ENCODE data around the gene SIM1.
A peak's percentile ranks its signal among the peaks of the same experiment; 100 is the strongest.

Gene SIM1

GRCh38 chr6:100455230-100456124, 9.2 kb downstream of the SIM1 start:
- no peak overlapping the region for H4K5ac ChIP-seq (ENCODE audit: low read length)
- no peaks in the 10 kb centered on the region for H3K36me3 ChIP-seq (ENCODE audit: control insufficient read depth, insufficient read depth, low read length)
- peaks cover 89% of the 10 kb centered on the region for H3K27me3 ChIP-seq (ENCODE audit: insufficient read depth, low read length, poor library complexity)
- no peak overlapping the region for H3K23ac ChIP-seq (ENCODE audit: low read length)
- no peak overlapping the region for H3K18ac ChIP-seq (ENCODE audit: low read length)
- H2BK5ac ChIP-seq (ENCODE audit: low read length): no peak overlapping the region
- peaks cover 2% of the 10 kb centered on the region for H3K4me1 ChIP-seq (ENCODE audit: control insufficient read depth, low read depth, low read length)
- no peaks in the 10 kb centered on the region for H3K79me1 ChIP-seq (ENCODE audit: low read length)
- no peaks in the 10 kb centered on the region for H3K79me2 ChIP-seq (ENCODE audit: control insufficient read depth, insufficient read depth, low read length)
- H4K8ac ChIP-seq (ENCODE audit: low read depth, low read length): no peak overlapping the region
- no peak overlapping the region for H2BK120ac ChIP-seq (ENCODE audit: low read depth, low read length)
- H3K4me2 ChIP-seq (ENCODE audit: low read length): peak overlapping the region; percentile 52
- no peak overlapping the region for H3K4ac ChIP-seq (ENCODE audit: low read depth, low read length)
- no peak overlapping the region for H3K4me3 ChIP-seq (ENCODE audit: low read length)
- H3K56ac ChIP-seq (ENCODE audit: low read length): peak overlapping the region; percentile 42
- no CpG with 5 or more reads among the region's 54 CpGs for WGBS (ENCODE audit: extremely low coverage, insufficient coverage, low lambda C conversion rate)
- no peak overlapping the region for H2BK15ac ChIP-seq (replicated peaks; ENCODE audit: low read depth)
- H2AK5ac ChIP-seq (ENCODE audit: low read length): no peak overlapping the region
- no peak overlapping the region for H3K9ac ChIP-seq (ENCODE audit: low read length)
- H3K27ac ChIP-seq (ENCODE audit: low read depth, low read length): no peak overlapping the region
- peak; percentile 71 for DNase-seq

- H3K23ac ChIP-seq (ENCODE audit: low read length): no peak overlapping the region
- no peak overlapping the region for H2BK5ac ChIP-seq (ENCODE audit: low read length)
- H3K36me3 ChIP-seq (ENCODE audit: control insufficient read depth, insufficient read depth, low read length): no peaks in the 10 kb centered on the region
- H2BK120ac ChIP-seq (ENCODE audit: low read depth, low read length): no peak overlapping the region
- WGBS (ENCODE audit: extremely low coverage, insufficient coverage, low lambda C conversion rate): no CpG with 5 or more reads among the region's 14 CpGs
- no peak overlapping the region for H2AK5ac ChIP-seq (ENCODE audit: low read length)
- H3K4me2 ChIP-seq (ENCODE audit: low read length): no peak overlapping the region
- H3K56ac ChIP-seq (ENCODE audit: low read length): no peak overlapping the region
- no peak overlapping the region for H3K4me3 ChIP-seq (ENCODE audit: low read length)
- H3K18ac ChIP-seq (ENCODE audit: low read length): no peak overlapping the region
- peaks cover 2% of the 10 kb centered on the region for H3K4me1 ChIP-seq (ENCODE audit: control insufficient read depth, low read depth, low read length)
- peaks cover 95% of the 10 kb centered on the region for H3K27me3 ChIP-seq (ENCODE audit: insufficient read depth, low read length, poor library complexity)
- no peaks in the 10 kb centered on the region for H3K79me2 ChIP-seq (ENCODE audit: control insufficient read depth, insufficient read depth, low read length)
- no peak overlapping the region for H4K8ac ChIP-seq (ENCODE audit: low read depth, low read length)
- no peak overlapping the region for H3K9ac ChIP-seq (ENCODE audit: low read length)
- DNase-seq: peak; percentile 50
- H3K27ac ChIP-seq (ENCODE audit: low read depth, low read length): no peak overlapping the region
- H3K79me1 ChIP-seq (ENCODE audit: low read length): no peaks in the 10 kb centered on the region
- no peak overlapping the region for H3K4ac ChIP-seq (ENCODE audit: low read depth, low read length)
- H4K5ac ChIP-seq (ENCODE audit: low read length): no peak overlapping the region
- H2BK15ac ChIP-seq (replicated peaks; ENCODE audit: low read depth): no peak overlapping the region
Measured at GRCh38 chr6:100454551-100455229, 10.0 kb downstream of the SIM1 start.

- Histone ChIP-seq H4K8ac (ENCODE audit: low read depth, low read length) (no peak overlapping the region), H3K27ac (ENCODE audit: low read depth, low read length) (no peak overlapping the region), H3K4me2 (ENCODE audit: low read length) (no peak overlapping the region), H3K79me2 (ENCODE audit: control insufficient read depth, insufficient read depth, low read length) (no peaks in the 10 kb centered on the region), H3K36me3 (ENCODE audit: control insufficient read depth, insufficient read depth, low read length) (no peaks in the 10 kb centered on the region), H2BK15ac (replicated peaks; ENCODE audit: low read depth) (no peak overlapping the region), H3K23ac (ENCODE audit: low read length) (no peak overlapping the region), H3K79me1 (ENCODE audit: low read length) (no peaks in the 10 kb centered on the region), H3K4me1 (ENCODE audit: control insufficient read depth, low read depth, low read length) (peaks cover 2% of the 10 kb centered on the region), H4K5ac (ENCODE audit: low read length) (no peak overlapping the region), H2AK5ac (ENCODE audit: low read length) (no peak overlapping the region), H3K27me3 (ENCODE audit: insufficient read depth, low read length, poor library complexity) (peaks cover 98% of the 10 kb centered on the region), H3K18ac (ENCODE audit: low read length) (no peak overlapping the region), H3K56ac (ENCODE audit: low read length) (no peak overlapping the region), H3K9ac (ENCODE audit: low read length) (no peak overlapping the region), H2BK120ac (ENCODE audit: low read depth, low read length) (no peak overlapping the region), H2BK5ac (ENCODE audit: low read length) (no peak overlapping the region), H3K4me3 (ENCODE audit: low read length) (no peak overlapping the region), H3K4ac (ENCODE audit: low read depth, low read length) (no peak overlapping the region)
- WGBS (ENCODE audit: extremely low coverage, insufficient coverage, low lambda C conversion rate): no CpG with 5 or more reads among the region's 36 CpGs
- DNase-seq: peak; percentile 84
Measured at GRCh38 chr6:100453701-100454521, 10.8 kb downstream of the SIM1 start.

- Histone ChIP-seq H3K23ac (ENCODE audit: low read length) (no peak overlapping the region), H3K79me1 (ENCODE audit: low read length) (no peaks in the 10 kb centered on the region), H3K18ac (ENCODE audit: low read length) (no peak overlapping the region), H3K36me3 (ENCODE audit: control insufficient read depth, insufficient read depth, low read length) (no peaks in the 10 kb centered on the region), H3K4me3 (ENCODE audit: low read length) (no peak overlapping the region), H3K4ac (ENCODE audit: low read depth, low read length) (no peak overlapping the region), H3K56ac (ENCODE audit: low read length) (no peak overlapping the region), H3K79me2 (ENCODE audit: control insufficient read depth, insufficient read depth, low read length) (no peaks in the 10 kb centered on the region), H2AK5ac (ENCODE audit: low read length) (no peak overlapping the region), H3K4me2 (ENCODE audit: low read length) (no peak overlapping the region), H3K27me3 (ENCODE audit: insufficient read depth, low read length, poor library complexity) (peaks cover 98% of the 10 kb centered on the region), H2BK120ac (ENCODE audit: low read depth, low read length) (no peak overlapping the region), H3K4me1 (ENCODE audit: control insufficient read depth, low read depth, low read length) (peaks cover 6% of the 10 kb centered on the region), H2BK5ac (ENCODE audit: low read length) (no peak overlapping the region), H2BK15ac (replicated peaks; ENCODE audit: low read depth) (no peak overlapping the region), H3K9ac (ENCODE audit: low read length) (no peak overlapping the region), H3K27ac (ENCODE audit: low read depth, low read length) (no peak overlapping the region), H4K8ac (ENCODE audit: low read depth, low read length) (no peak overlapping the region), H4K5ac (ENCODE audit: low read length) (no peak overlapping the region)
- DNase-seq: no peak
- no CpG with 5 or more reads among the region's 3 CpGs for WGBS (ENCODE audit: extremely low coverage, insufficient coverage, low lambda C conversion rate)
Measured at GRCh38 chr6:100452998-100453397, 11.7 kb downstream of the SIM1 start.

- Histone ChIP-seq H3K79me2 (ENCODE audit: control insufficient read depth, insufficient read depth, low read length) (no peaks in the 10 kb centered on the region), H2BK120ac (ENCODE audit: low read depth, low read length) (no peak overlapping the region), H4K5ac (ENCODE audit: low read length) (no peak overlapping the region), H4K8ac (ENCODE audit: low read depth, low read length) (no peak overlapping the region), H3K9ac (ENCODE audit: low read length) (no peak overlapping the region), H3K23ac (ENCODE audit: low read length) (no peak overlapping the region), H3K27ac (ENCODE audit: low read depth, low read length) (no peak overlapping the region), H3K18ac (ENCODE audit: low read length) (no peak overlapping the region), H2AK5ac (ENCODE audit: low read length) (no peak overlapping the region), H3K36me3 (ENCODE audit: control insufficient read depth, insufficient read depth, low read length) (no peaks in the 10 kb centered on the region), H3K4ac (ENCODE audit: low read depth, low read length) (no peak overlapping the region), H3K79me1 (ENCODE audit: low read length) (no peaks in the 10 kb centered on the region), H3K4me2 (ENCODE audit: low read length) (no peak overlapping the region), H2BK5ac (ENCODE audit: low read length) (no peak overlapping the region), H2BK15ac (replicated peaks; ENCODE audit: low read depth) (no peak overlapping the region), H3K27me3 (ENCODE audit: insufficient read depth, low read length, poor library complexity) (peaks cover 96% of the 10 kb centered on the region), H3K56ac (ENCODE audit: low read length) (no peak overlapping the region), H3K4me1 (ENCODE audit: control insufficient read depth, low read depth, low read length) (peaks cover 4% of the 10 kb centered on the region), H3K4me3 (ENCODE audit: low read length) (no peak overlapping the region)
- DNase-seq: no peak
- no CpG with 5 or more reads among the region's 1 CpG for WGBS (ENCODE audit: extremely low coverage, insufficient coverage, low lambda C conversion rate)
Measured at GRCh38 chr6:100451577-100451976, 13.1 kb downstream of the SIM1 start.
